GM13977 (cell line): ENCODE data around the gene ATP1B1.

Experiments
- DNase-seq: peaks from one replicate; pipeline ENCODE4 v3.0.0; 2012; ENCODE audit warnings: low spot score
- CTCF ChIP-seq: IDR thresholded peaks from 2 replicates; pipeline ENCODE4 v1.5.1; 2012; ENCODE audit warnings: mild to moderate bottlenecking, control low read depth; ENCODE audit not compliant: insufficient read depth; ENCODE audit errors: extremely low read depth, missing control alignments
- in situ Hi-C: fragments of 300-500 bp; cut with MboI; formaldehyde crosslinking; loops from one replicate; pipeline ENCODE4 v1.12.0; 2022; ENCODE audit warnings: low sequenced_read_pairs, low pct_unique_long_range_greater_than_20kb, mixed read lengths, inconsistent platforms; ENCODE audit not compliant: unreplicated experiment

Gene ATP1B1

DNA sequence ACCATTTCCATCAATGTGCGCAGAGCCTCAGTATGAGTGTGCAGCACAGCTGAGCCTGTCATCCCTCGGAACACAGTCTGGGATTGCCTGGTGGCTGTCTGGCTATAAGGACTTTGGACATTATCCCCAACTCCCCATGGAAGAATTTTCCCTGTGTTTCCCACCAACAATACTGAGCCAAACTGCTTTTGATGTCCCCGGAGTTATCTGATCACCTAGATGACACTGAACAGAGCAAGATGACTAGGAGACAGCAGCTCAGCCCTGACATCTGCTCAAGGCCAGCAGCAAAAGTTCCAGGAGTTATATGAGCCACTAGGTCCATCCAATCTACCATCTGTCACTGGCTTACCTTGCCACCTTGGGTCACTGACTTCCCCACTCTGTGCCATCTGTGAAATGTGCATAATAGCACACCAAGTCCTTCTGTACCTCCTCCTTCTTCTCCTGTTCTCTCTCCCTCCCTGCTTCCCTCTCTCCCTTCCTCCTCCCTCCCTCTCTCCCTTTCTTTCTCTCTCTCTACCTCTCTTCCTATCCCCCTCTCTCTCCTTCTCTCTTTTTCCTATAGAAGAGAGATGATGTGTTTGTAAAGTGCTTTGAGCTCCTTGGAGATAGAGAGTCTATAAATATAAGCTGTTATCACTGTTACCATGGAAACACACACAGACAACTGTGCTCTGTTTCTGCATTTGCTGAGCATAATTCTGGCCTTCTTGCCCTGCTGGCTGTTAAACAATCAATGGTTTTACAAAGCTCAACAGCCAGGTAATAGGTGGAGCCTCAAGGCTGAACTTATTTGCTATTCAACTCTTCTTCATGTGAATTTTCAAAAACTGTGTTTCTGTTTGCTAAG is 19.7 kb upstream of the ATP1B1 start:
- no peak for DNase-seq
- TF ChIP-seq CTCF: no peak
- in situ Hi-C loops: no loop called here

GRCh38 chr1:169087876-169088275 is 18.6 kb upstream of the ATP1B1 start:
- no peak for DNase-seq
- TF ChIP-seq CTCF: no peak
- in situ Hi-C loops: no loop called here

DNA sequence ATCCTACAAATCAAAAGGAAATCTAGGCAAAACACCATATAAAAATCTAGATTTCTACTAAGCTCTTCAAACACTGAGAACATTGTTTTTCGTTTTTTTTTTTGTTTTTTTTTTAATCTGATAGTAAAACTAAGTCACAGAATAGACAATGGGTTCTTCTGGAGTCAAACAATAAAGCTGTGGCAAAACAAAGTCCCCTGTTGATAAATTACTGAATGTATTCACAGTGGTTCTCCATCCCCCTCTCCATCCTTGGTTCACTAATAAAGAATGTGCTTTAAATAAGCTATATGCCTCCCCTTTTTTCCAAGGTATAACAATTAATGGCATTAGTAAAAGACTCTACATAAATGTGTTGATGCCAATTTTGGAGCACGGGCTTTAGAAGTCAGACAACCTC is 16.7 kb upstream of the ATP1B1 start:
- no peak for TF ChIP-seq CTCF
- no peak for DNase-seq
- in situ Hi-C loops: no loop called here

GRCh38 chr1:169090308-169090899 is 16.1 kb upstream of the ATP1B1 start:
- in situ Hi-C loops: no loop called here
- no peak for TF ChIP-seq CTCF
- DNase-seq: no peak

DNA sequence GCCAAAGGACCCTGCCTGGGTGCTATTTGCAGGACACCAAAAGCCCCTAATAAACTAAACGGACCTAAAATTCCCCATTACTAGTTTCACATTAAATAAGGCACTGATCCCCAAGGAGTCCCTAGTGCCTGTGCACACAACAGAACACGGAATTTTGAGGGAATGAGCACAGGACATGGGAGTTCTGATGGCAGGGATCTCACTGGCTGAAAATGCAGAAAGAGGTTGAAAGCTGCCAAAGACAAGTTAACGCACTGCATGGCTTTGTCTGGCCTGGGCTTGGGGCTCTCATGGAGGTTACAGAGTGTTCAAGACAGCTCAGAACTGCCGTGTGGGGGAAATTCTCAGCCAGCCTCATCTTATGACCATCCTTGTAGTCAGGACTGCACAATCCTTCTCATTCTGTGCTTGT is 15.6 kb upstream of the ATP1B1 start:
- in situ Hi-C loops: no loop called here
- no peak for DNase-seq
- TF ChIP-seq CTCF: no peak

GRCh38 chr1:169091480-169091941 is 15.0 kb upstream of the ATP1B1 start:
- in situ Hi-C loops: no loop called here
- DNase-seq: no peak
- no peak for TF ChIP-seq CTCF
